HCT116 (cell line): Measurements from ENCODE around the gene ZNRF4.

Source experiments
- POLR2AphosphoS5 ChIP-seq: IDR thresholded peaks from 2 replicates; pipeline ENCODE4 v1.6.1; 2011; ENCODE audit warnings: mild to moderate bottlenecking, low read depth, low read length, moderate library complexity
- TF ChIP-seq, protein P1 (sequence below), 3 experiments: fragments of 200-600 bp in 1 of 3; sonication (generic) in 1 of 3; IDR thresholded peaks in 2 of 3; conservative IDR thresholded peaks in 1 of 3; 2 replicates each; pipeline ENCODE4 v1.5.1; 2012 to 2017; ENCODE audit warnings: low read depth in 2 of 3, low read length in 2 of 3, antibody characterized with exemption in 1 of 3, borderline replicate concordance in 1 of 3, control low read depth in 1 of 3, mild to moderate bottlenecking in 1 of 3, mixed read lengths in 1 of 3, mixed run types in 1 of 3, moderate library complexity in 1 of 3; ENCODE audit not compliant: insufficient read depth in 1 of 3
- TF ChIP-seq, protein P2 (sequence below): IDR thresholded peaks from 2 replicates; pipeline ENCODE4 v1.6.1; 2012

DNA sequence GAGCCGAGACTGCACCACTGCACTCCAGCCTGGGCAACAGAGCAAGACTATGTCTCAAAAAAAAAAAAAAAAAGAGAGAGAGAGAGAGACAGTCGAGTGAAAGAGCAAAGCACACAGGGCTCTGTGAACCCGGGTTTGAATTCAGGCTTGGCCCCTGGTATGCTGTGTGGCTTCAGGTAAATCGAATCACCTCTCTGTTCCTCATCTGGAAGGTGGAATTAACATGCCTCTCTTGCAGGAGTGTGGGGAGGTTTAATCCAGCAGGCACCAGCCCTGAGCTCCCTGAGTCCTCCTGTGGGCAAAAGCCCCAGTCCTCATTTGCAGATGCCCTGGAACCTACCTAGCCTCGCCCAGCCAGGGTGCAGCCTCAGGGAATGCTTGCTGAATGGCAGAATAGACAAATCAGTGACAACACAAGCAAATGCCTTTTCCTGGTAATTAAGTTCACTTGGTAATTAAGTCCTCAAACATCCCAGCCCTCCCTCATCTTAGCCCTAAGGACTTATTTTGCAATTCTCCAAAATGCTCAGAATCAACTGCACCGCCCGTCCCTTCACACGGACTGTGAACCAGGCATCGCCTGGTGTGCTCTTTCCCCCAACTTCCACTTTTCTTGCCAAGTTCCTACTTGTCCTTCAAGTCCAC lies 4.6 kb upstream of the ZNRF4 start:
- TF ChIP-seq, protein P1, sequence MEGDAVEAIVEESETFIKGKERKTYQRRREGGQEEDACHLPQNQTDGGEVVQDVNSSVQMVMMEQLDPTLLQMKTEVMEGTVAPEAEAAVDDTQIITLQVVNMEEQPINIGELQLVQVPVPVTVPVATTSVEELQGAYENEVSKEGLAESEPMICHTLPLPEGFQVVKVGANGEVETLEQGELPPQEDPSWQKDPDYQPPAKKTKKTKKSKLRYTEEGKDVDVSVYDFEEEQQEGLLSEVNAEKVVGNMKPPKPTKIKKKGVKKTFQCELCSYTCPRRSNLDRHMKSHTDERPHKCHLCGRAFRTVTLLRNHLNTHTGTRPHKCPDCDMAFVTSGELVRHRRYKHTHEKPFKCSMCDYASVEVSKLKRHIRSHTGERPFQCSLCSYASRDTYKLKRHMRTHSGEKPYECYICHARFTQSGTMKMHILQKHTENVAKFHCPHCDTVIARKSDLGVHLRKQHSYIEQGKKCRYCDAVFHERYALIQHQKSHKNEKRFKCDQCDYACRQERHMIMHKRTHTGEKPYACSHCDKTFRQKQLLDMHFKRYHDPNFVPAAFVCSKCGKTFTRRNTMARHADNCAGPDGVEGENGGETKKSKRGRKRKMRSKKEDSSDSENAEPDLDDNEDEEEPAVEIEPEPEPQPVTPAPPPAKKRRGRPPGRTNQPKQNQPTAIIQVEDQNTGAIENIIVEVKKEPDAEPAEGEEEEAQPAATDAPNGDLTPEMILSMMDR (IDR thresholded peaks at IDR 0.05 in 2 of 3, conservative IDR thresholded peaks at IDR 0.05 in 1 of 3; ENCODE audit: borderline replicate concordance in 1 of 3, insufficient read depth in 1 of 3, low read depth in 2 of 3, low read length in 2 of 3) = no peak
- TF ChIP-seq, protein P2, sequence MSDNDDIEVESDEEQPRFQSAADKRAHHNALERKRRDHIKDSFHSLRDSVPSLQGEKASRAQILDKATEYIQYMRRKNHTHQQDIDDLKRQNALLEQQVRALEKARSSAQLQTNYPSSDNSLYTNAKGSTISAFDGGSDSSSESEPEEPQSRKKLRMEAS = no peak
- no peak for TF ChIP-seq POLR2AphosphoS5
